HL-60 (cell line): ENCODE data around the gene ARMH4.

Experiments
- DNase-seq, 2 experiments: peaks; one replicate each; pipeline ENCODE4 v3.0.0-alpha.2; 2010 to 2020; ENCODE audit warnings: low read depth in 1 of 2, low spot score in 1 of 2
- H3K27ac ChIP-seq: fragments of 250-450 bp; sonication (Bioruptor Pico); replicated peaks from 2 replicates; pipeline ENCODE4 v1.5.1; 2020; ENCODE audit warnings: mild to moderate bottlenecking, moderate library complexity
- H3K27me3 ChIP-seq: fragments of 250-450 bp; sonication (Bioruptor Pico); 2 replicates; pipeline ENCODE4 v1.5.1; 2021; ENCODE audit warnings: mild to moderate bottlenecking, moderate library complexity; ENCODE audit not compliant: insufficient read depth, poor library complexity, severe bottlenecking
- H3K4me3 ChIP-seq: replicated peaks from 2 replicates; pipeline ENCODE4 v1.5.1; 2011; ENCODE audit warnings: mild to moderate bottlenecking, control low read depth, low read length; ENCODE audit not compliant: insufficient read depth
- CTCF ChIP-seq: IDR thresholded peaks from one replicate; pipeline ENCODE4 v1.5.1; 2011; ENCODE audit warnings: low read length, control low read depth, inconsistent platforms; ENCODE audit not compliant: insufficient read depth
- GABPA ChIP-seq: IDR thresholded peaks from 2 replicates; pipeline ENCODE4 v1.6.1; 2012; ENCODE audit warnings: low read depth
- POLR2AphosphoS5 ChIP-seq: IDR thresholded peaks from 2 replicates; pipeline ENCODE4 v1.6.1; 2012; ENCODE audit warnings: low read depth
- REST ChIP-seq: IDR thresholded peaks from 2 replicates; pipeline ENCODE4 v1.6.1; 2012; ENCODE audit warnings: low read depth; ENCODE audit not compliant: insufficient replicate concordance
- SPI1 ChIP-seq: IDR thresholded peaks from 2 replicates; pipeline ENCODE4 v1.6.1; 2012; ENCODE audit warnings: low read depth, mild to moderate bottlenecking, borderline replicate concordance

Gene ARMH4

GRCh38 chr14:58106446-58106845 is 45.6 kb downstream of the ARMH4 start:
- H3K27me3 ChIP-seq: peaks cover 4% of the 10 kb centered on the region
- no peak overlapping the region for H3K27ac ChIP-seq
- no peak for DNase-seq

GRCh38 chr14:58104808-58105207 is 47.2 kb downstream of the ARMH4 start:
- no peak for DNase-seq
- Histone ChIP-seq H3K27ac (no peak overlapping the region), H3K4me3 (no peak overlapping the region), H3K27me3 (peaks cover 4% of the 10 kb centered on the region)
- TF ChIP-seq SPI1: no peak
- TF ChIP-seq GABPA: no peak
- no peak for TF ChIP-seq REST
- TF ChIP-seq CTCF: no peak
- no peak for TF ChIP-seq POLR2AphosphoS5

More at GRCh38 chr14:58106446-58106845, 45.6 kb downstream of the ARMH4 start:
- TF ChIP-seq CTCF: no peak
- no peak for TF ChIP-seq GABPA
- no peak for TF ChIP-seq REST
- no peak for TF ChIP-seq POLR2AphosphoS5
- TF ChIP-seq SPI1: no peak
- H3K4me3 ChIP-seq: no peak overlapping the region

GRCh38 chr14:58100735-58101368 is 51.2 kb downstream of the ARMH4 start:
- Histone ChIP-seq H3K27ac (no peak overlapping the region), H3K27me3 (peaks cover 4% of the 10 kb centered on the region), H3K4me3 (no peak overlapping the region)
- TF ChIP-seq SPI1: no peak
- no peak for TF ChIP-seq POLR2AphosphoS5
- TF ChIP-seq REST: no peak
- no peak for TF ChIP-seq CTCF
- TF ChIP-seq GABPA: no peak
- DNase-seq: no peak
